Suprapubic skin (tissue), 3 donors: Measurements from ENCODE around the gene LRP1B.
"Not testable (repeated sequence)": the region's sequence is repeated elsewhere in the genome, so short reads cannot be mapped to it uniquely, and the experiment has no call there.

Experiments
- EP300 ChIP-seq: sonication (generic); formaldehyde crosslinking; IDR thresholded peaks from one replicate; pipeline ENCODE4 v1.6.1; 2017; ENCODE audit warnings: antibody characterized with exemption
- POLR2A ChIP-seq, 2 donors: fragments of 450-650 bp; IDR thresholded peaks; one replicate each; pipeline ENCODE4 v1.6.1; 2017; ENCODE audit warnings: antibody characterized with exemption in 2 of 2, mild to moderate bottlenecking in 2 of 2, moderate library complexity in 2 of 2
- TF ChIP-seq, protein P1 (sequence below), 2 donors: fragments of 200-600 bp in 1 of 2; fragments of 450-650 bp in 1 of 2; sonication (generic) in 1 of 2; IDR thresholded peaks; one replicate each; pipeline ENCODE4 v1.5.1; 2016 to 2019; ENCODE audit warnings: antibody characterized with exemption in 2 of 2, mild to moderate bottlenecking in 1 of 2, moderate library complexity in 1 of 2

- TF ChIP-seq, protein P1, sequence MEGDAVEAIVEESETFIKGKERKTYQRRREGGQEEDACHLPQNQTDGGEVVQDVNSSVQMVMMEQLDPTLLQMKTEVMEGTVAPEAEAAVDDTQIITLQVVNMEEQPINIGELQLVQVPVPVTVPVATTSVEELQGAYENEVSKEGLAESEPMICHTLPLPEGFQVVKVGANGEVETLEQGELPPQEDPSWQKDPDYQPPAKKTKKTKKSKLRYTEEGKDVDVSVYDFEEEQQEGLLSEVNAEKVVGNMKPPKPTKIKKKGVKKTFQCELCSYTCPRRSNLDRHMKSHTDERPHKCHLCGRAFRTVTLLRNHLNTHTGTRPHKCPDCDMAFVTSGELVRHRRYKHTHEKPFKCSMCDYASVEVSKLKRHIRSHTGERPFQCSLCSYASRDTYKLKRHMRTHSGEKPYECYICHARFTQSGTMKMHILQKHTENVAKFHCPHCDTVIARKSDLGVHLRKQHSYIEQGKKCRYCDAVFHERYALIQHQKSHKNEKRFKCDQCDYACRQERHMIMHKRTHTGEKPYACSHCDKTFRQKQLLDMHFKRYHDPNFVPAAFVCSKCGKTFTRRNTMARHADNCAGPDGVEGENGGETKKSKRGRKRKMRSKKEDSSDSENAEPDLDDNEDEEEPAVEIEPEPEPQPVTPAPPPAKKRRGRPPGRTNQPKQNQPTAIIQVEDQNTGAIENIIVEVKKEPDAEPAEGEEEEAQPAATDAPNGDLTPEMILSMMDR (IDR thresholded peaks at IDR 0.05) = not testable (repeated sequence)
- not testable (repeated sequence) for TF ChIP-seq EP300; POLR2A (IDR thresholded peaks at IDR 0.05)
Measured at GRCh38 chr2:140344266-140344665, 1786.5 kb downstream of the LRP1B start.
